ENCODE results near the gene BRD2.

- no peak for TF ChIP-seq POLR2AphosphoS5 (IDR thresholded peaks at IDR 0.05; ENCODE audit: low read depth, low read length)
- TF ChIP-seq FOXP2 (optimal IDR thresholded peaks at IDR 0.05; ENCODE audit: borderline replicate concordance, extremely low read depth, extremely low read length, insufficient read depth): no peak
- TF ChIP-seq, protein P1, sequence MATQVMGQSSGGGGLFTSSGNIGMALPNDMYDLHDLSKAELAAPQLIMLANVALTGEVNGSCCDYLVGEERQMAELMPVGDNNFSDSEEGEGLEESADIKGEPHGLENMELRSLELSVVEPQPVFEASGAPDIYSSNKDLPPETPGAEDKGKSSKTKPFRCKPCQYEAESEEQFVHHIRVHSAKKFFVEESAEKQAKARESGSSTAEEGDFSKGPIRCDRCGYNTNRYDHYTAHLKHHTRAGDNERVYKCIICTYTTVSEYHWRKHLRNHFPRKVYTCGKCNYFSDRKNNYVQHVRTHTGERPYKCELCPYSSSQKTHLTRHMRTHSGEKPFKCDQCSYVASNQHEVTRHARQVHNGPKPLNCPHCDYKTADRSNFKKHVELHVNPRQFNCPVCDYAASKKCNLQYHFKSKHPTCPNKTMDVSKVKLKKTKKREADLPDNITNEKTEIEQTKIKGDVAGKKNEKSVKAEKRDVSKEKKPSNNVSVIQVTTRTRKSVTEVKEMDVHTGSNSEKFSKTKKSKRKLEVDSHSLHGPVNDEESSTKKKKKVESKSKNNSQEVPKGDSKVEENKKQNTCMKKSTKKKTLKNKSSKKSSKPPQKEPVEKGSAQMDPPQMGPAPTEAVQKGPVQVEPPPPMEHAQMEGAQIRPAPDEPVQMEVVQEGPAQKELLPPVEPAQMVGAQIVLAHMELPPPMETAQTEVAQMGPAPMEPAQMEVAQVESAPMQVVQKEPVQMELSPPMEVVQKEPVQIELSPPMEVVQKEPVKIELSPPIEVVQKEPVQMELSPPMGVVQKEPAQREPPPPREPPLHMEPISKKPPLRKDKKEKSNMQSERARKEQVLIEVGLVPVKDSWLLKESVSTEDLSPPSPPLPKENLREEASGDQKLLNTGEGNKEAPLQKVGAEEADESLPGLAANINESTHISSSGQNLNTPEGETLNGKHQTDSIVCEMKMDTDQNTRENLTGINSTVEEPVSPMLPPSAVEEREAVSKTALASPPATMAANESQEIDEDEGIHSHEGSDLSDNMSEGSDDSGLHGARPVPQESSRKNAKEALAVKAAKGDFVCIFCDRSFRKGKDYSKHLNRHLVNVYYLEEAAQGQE (IDR thresholded peaks at IDR 0.05; ENCODE audit: insufficient read depth in 1 of 2, low read depth in 2 of 2, low read length in 2 of 2): no peak
Measured at GRCh38 chr6:32964776-32965175, 3.6 kb upstream of the BRD2 start.
